OCI-LY3 (cell line): ENCODE data around the gene OAF.

Experiments
- EZH2phosphoT487 ChIP-seq: fragments of 200-600 bp; shearing (Covaris generic); IDR thresholded peaks from 2 replicates; pipeline ENCODE4 v1.6.1; 2018; ENCODE audit warnings: antibody characterized with exemption, mixed run types, low read depth
- TF ChIP-seq, protein P1 (sequence below): fragments of 200-600, 300-600 bp; sonication (generic); IDR thresholded peaks from 2 replicates; pipeline ENCODE4 v1.5.1; 2014; ENCODE audit warnings: antibody characterized with exemption, low read length, low read depth

DNA sequence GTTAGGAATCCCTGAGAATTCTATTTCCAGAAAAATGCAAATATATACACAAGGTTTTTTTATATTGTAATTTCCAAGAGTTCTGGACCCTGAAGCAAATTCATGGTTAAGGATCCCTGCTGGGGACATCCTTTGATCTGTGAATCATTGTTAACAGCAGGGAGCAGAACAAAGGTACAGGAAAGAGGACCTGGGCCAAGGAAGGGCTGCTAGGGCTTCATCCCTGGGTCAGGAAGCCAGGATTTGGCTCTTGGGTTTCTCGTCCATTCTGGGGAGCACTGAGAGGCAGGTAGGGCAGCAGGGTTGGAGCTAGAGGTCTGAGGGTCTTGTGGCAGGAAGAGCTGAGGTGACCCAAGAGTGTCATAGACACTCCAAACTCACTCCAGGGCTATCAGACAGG lies 10.2 kb upstream of the OAF start:
- TF ChIP-seq, protein P1, sequence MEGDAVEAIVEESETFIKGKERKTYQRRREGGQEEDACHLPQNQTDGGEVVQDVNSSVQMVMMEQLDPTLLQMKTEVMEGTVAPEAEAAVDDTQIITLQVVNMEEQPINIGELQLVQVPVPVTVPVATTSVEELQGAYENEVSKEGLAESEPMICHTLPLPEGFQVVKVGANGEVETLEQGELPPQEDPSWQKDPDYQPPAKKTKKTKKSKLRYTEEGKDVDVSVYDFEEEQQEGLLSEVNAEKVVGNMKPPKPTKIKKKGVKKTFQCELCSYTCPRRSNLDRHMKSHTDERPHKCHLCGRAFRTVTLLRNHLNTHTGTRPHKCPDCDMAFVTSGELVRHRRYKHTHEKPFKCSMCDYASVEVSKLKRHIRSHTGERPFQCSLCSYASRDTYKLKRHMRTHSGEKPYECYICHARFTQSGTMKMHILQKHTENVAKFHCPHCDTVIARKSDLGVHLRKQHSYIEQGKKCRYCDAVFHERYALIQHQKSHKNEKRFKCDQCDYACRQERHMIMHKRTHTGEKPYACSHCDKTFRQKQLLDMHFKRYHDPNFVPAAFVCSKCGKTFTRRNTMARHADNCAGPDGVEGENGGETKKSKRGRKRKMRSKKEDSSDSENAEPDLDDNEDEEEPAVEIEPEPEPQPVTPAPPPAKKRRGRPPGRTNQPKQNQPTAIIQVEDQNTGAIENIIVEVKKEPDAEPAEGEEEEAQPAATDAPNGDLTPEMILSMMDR, result no peak
- no peak for TF ChIP-seq EZH2phosphoT487
